K562 (cell line): ENCODE results near the gene MOB3B. TPM values are rescaled to one million over a fixed set of nuclear protein-coding genes. Genes with fewer than 3 reads are reported as not detected.

ENCODE experiments used
- CHD1 ChIP-seq: fragments of 200-600 bp; sonication (generic); IDR thresholded peaks from one replicate; pipeline ENCODE4 v1.6.1; 2012; ENCODE audit warnings: mild to moderate bottlenecking, moderate library complexity, low read length, inconsistent platforms
- DLX4 ChIP-seq: fragments of 250-450 bp; sonication (Bioruptor Pico); IDR thresholded peaks from 2 replicates; pipeline ENCODE4 v1.6.1; 2021; ENCODE audit warnings: mild to moderate bottlenecking
- MXI1 ChIP-seq: IDR thresholded peaks from 2 replicates; pipeline ENCODE4 v1.6.1; 2011; ENCODE audit warnings: low read depth, mild to moderate bottlenecking, improper control_type of control experiment, low read length
- NCOA1 ChIP-seq: fragments of 450-650 bp; IDR thresholded peaks from 2 replicates; pipeline ENCODE4 v1.6.1; 2016; ENCODE audit warnings: low read depth
- SAP30 ChIP-seq: fragments of 200-600 bp; sonication (generic); IDR thresholded peaks from 2 replicates; pipeline ENCODE4 v1.6.1; 2012; ENCODE audit warnings: borderline replicate concordance, low read depth, mild to moderate bottlenecking, moderate library complexity, low read length, control low read depth, inconsistent platforms; ENCODE audit not compliant: insufficient read depth, poor library complexity, severe bottlenecking
- SIRT6 ChIP-seq: IDR thresholded peaks from one replicate; pipeline ENCODE4 v1.6.1; 2012; ENCODE audit warnings: low read depth, mild to moderate bottlenecking, control low read depth, inconsistent platforms, low read length, moderate library complexity
- TSHZ1 ChIP-seq: fragments of 250-450 bp; sonication (Bioruptor Pico); IDR thresholded peaks from 2 replicates; pipeline ENCODE4 v1.4.0; 2020; ENCODE audit warnings: mild to moderate bottlenecking, moderate library complexity
- ZBTB12 ChIP-seq: fragments of 250-450 bp; sonication (Bioruptor Pico); IDR thresholded peaks from 2 replicates; pipeline ENCODE4 v1.4.0; 2020
- polyA plus RNA-seq, 8 experiments: library from polyadenylated mRNA; depleted of rRNA in 4 of 8; stranded (reverse) in 5 of 8; unstranded in 3 of 8; fragments of >200 nt; fragmentation: Nextera tagmentation in 2 of 8; fragmentation: Illumina TruSeq in 1 of 8; extraction: Ambion mirVana in 2 of 8; extraction: Trizol in 1 of 8; gene quantifications; 2 replicates each; pipeline versions ENCODE4 v1.2.1 to v1.2.3, GENCODE V29; 2011 to 2014; ENCODE audit warnings: inconsistent platforms in 1 of 8, missing spikeins in 1 of 8
- total RNA-seq, 7 experiments: library from RNA; depleted of rRNA in 6 of 7; stranded (reverse); fragments of >200 nt in 6 of 7; fragmentation: Illumina TruSeq in 2 of 7; extraction: Trizol in 2 of 7; gene quantifications; 2 replicates each; pipeline versions ENCODE4 v1.2.1 to v1.2.3, GENCODE V29; 2011 to 2021; ENCODE audit warnings: low replicate concordance in 1 of 7

The MOB3B gene
- total and polyA plus RNA-seq, 9 of the 15 experiments (the other 6 are each of a cell fraction or from before 2014, with no cell fraction given), result 3.6 to 12.8 (median 7.2) TPM

- TF ChIP-seq ZBTB12 (CRISPR knock-in tag) (no peak), SIRT6 (no peak), NCOA1 (no peak), CHD1 (no peak), TSHZ1 (no peak), MXI1 (no peak), DLX4 (no peak), SAP30 (no peak)
Measured at GRCh38 chr9:27297050-27297449, 232.6 kb downstream of the MOB3B start, which contains the start of gene EQTN (continued).
